MM.1S (cell line): ENCODE results near the gene TSSK6.

Experiments
- DNase-seq: peaks from one replicate; pipeline ENCODE4 v3.0.0-alpha.2; 2015
- H2AFZ ChIP-seq: fragments of 300-600 bp; sonication (generic); 2 replicates; pipeline ENCODE4 v1.6.0; 2016; ENCODE audit warnings: antibody characterized with exemption, low read length
- H3F3A ChIP-seq: fragments of 300-600 bp; sonication (generic); 2 replicates; pipeline ENCODE4 v1.6.1; 2016; ENCODE audit warnings: mild to moderate bottlenecking, antibody characterized with exemption, low read length, moderate library complexity, mixed read lengths; ENCODE audit not compliant: insufficient read depth
- H3K27ac ChIP-seq: fragments of 300-600 bp; sonication (generic); 2 replicates; pipeline ENCODE4 v1.5.1; 2016; ENCODE audit warnings: mild to moderate bottlenecking, low read length
- H3K27me3 ChIP-seq: fragments of 300-600 bp; sonication (generic); replicated peaks from 2 replicates; pipeline ENCODE4 v1.6.0; 2016; ENCODE audit warnings: low read length; ENCODE audit not compliant: insufficient read depth
- H3K36me3 ChIP-seq: fragments of 300-600 bp; sonication (generic); replicated peaks from 2 replicates; pipeline ENCODE4 v1.6.1; 2016; ENCODE audit warnings: mild to moderate bottlenecking, low read length, mixed read lengths; ENCODE audit not compliant: insufficient read depth
- H3K4me1 ChIP-seq: fragments of 300-600 bp; sonication (generic); 2 replicates; pipeline ENCODE4 v1.6.1; 2016; ENCODE audit warnings: low read length, mixed read lengths
- H3K4me2 ChIP-seq: fragments of 300-600 bp; sonication (generic); 2 replicates; pipeline ENCODE4 v1.6.0; 2016; ENCODE audit warnings: low read depth, low read length
- H3K4me3 ChIP-seq: fragments of 300-600 bp; sonication (generic); 2 replicates; pipeline ENCODE4 v1.5.1; 2016; ENCODE audit warnings: low read length, mixed read lengths
- H3K79me2 ChIP-seq: fragments of 300-600 bp; sonication (generic); 2 replicates; pipeline ENCODE4 v1.6.1; 2016; ENCODE audit warnings: mixed run types, low read length, mixed read lengths
- H3K9ac ChIP-seq: fragments of 300-600 bp; sonication (generic); 2 replicates; pipeline ENCODE4 v1.6.1; 2016; ENCODE audit warnings: low read length, mixed read lengths
- H3K9me2 ChIP-seq: fragments of 300-600 bp; sonication (generic); replicated peaks from 2 replicates; pipeline ENCODE4 v1.6.1; 2016; ENCODE audit warnings: mild to moderate bottlenecking, low read length, mixed read lengths; ENCODE audit not compliant: insufficient read depth
- H3K9me3 ChIP-seq: fragments of 300-600 bp; sonication (generic); replicated peaks from 2 replicates; pipeline ENCODE4 v1.6.1; 2016; ENCODE audit warnings: mild to moderate bottlenecking, low read length, mixed read lengths; ENCODE audit not compliant: insufficient read depth
- H4K20me1 ChIP-seq: fragments of 300-600 bp; sonication (generic); 2 replicates; pipeline ENCODE4 v1.6.1; 2016; ENCODE audit warnings: mild to moderate bottlenecking, low read length, moderate library complexity, mixed read lengths; ENCODE audit not compliant: insufficient read depth
- CTCF ChIP-seq: fragments of 300-600 bp; sonication (generic); IDR thresholded peaks from 2 replicates; pipeline ENCODE4 v1.5.1; 2016; ENCODE audit warnings: antibody characterized with exemption, low read length, mixed read lengths
- EZH2 ChIP-seq: fragments of 300-600 bp; sonication (generic); optimal IDR thresholded peaks from 2 replicates; pipeline ENCODE3; 2017; ENCODE audit warnings: low read depth, mild to moderate bottlenecking, antibody characterized with exemption, low read length, mixed read lengths
- EZH2phosphoT487 ChIP-seq: fragments of 300-600 bp; sonication (generic); IDR thresholded peaks from 2 replicates; pipeline ENCODE4 v1.6.1; 2018; ENCODE audit warnings: antibody characterized with exemption, low read length

Gene TSSK6

GRCh38 chr19:19500975-19501644 is 14.2 kb downstream of the TSSK6 start:
- no peak for TF ChIP-seq CTCF
- no peak for TF ChIP-seq EZH2phosphoT487
- TF ChIP-seq EZH2 = no peak
- Histone ChIP-seq H3K36me3 (no peaks in the 10 kb centered on the region), H4K20me1 (no peaks in the 10 kb centered on the region)

GRCh38 chr19:19499272-19499995 is 15.9 kb downstream of the TSSK6 start:
- TF ChIP-seq CTCF (no peak), EZH2phosphoT487 (no peak), EZH2 (no peak)
- no peak overlapping the region for H2AFZ ChIP-seq
- no peaks in the 10 kb centered on the region for H3K27me3 ChIP-seq

More at GRCh38 chr19:19500975-19501644, 14.2 kb downstream of the TSSK6 start:
- Histone ChIP-seq H3K9me2 (no peaks in the 10 kb centered on the region), H3K9me3 (no peaks in the 10 kb centered on the region), H3K27me3 (no peaks in the 10 kb centered on the region), H3K4me2 (no peak overlapping the region), H3F3A (no peaks in the 10 kb centered on the region), H3K27ac (no peak overlapping the region), H3K9ac (no peak overlapping the region), H2AFZ (no peak overlapping the region), H3K79me2 (0 out of 2 replicates have a peak, but pooled peaks cover 2% of the 10 kb centered on the region), H3K4me3 (no peak overlapping the region), H3K4me1 (no peaks in the 10 kb centered on the region)
- no peak for DNase-seq

GRCh38 chr19:19498255-19498991 is 16.9 kb downstream of the TSSK6 start:
- Histone ChIP-seq H3K9me2 (no peaks in the 10 kb centered on the region), H3K4me3 (no peak overlapping the region), H3K4me2 (no peak overlapping the region), H3K36me3 (no peaks in the 10 kb centered on the region), H3K27ac (no peak overlapping the region), H3K9me3 (no peaks in the 10 kb centered on the region), H2AFZ (no peak overlapping the region), H3K9ac (no peak overlapping the region), H3F3A (no peaks in the 10 kb centered on the region), H3K27me3 (no peaks in the 10 kb centered on the region), H4K20me1 (no peaks in the 10 kb centered on the region), H3K79me2 (peaks cover 5% of the 10 kb centered on the region; the same call in 1 of the 2 replicates), H3K4me1 (no peaks in the 10 kb centered on the region)
- no peak for DNase-seq
- no peak for TF ChIP-seq EZH2

More at GRCh38 chr19:19499272-19499995, 15.9 kb downstream of the TSSK6 start:
- H3K9ac ChIP-seq = no peak overlapping the region
- no peak for DNase-seq
- no peak overlapping the region for H3K4me2 ChIP-seq
- no peaks in the 10 kb centered on the region for H3K9me3 ChIP-seq
- no peak overlapping the region for H3K4me3 ChIP-seq
- no peaks in the 10 kb centered on the region for H3F3A ChIP-seq
- no peaks in the 10 kb centered on the region for H3K4me1 ChIP-seq
- H3K79me2 ChIP-seq = peaks cover 5% of the 10 kb centered on the region; the same call in 1 of the 2 replicates
- H3K27ac ChIP-seq = no peak overlapping the region
- H3K9me2 ChIP-seq = no peaks in the 10 kb centered on the region
- H4K20me1 ChIP-seq = no peaks in the 10 kb centered on the region
- H3K36me3 ChIP-seq = no peaks in the 10 kb centered on the region
